NCI-H1417 (cell line): ENCODE data around the gene KIF21B.

Source experiments
- DNase-seq, 3 experiments: peaks; one replicate each; lab custom pipeline; 2025; lab: John Stamatoyannopoulos, UW

Gene KIF21B

DNA sequence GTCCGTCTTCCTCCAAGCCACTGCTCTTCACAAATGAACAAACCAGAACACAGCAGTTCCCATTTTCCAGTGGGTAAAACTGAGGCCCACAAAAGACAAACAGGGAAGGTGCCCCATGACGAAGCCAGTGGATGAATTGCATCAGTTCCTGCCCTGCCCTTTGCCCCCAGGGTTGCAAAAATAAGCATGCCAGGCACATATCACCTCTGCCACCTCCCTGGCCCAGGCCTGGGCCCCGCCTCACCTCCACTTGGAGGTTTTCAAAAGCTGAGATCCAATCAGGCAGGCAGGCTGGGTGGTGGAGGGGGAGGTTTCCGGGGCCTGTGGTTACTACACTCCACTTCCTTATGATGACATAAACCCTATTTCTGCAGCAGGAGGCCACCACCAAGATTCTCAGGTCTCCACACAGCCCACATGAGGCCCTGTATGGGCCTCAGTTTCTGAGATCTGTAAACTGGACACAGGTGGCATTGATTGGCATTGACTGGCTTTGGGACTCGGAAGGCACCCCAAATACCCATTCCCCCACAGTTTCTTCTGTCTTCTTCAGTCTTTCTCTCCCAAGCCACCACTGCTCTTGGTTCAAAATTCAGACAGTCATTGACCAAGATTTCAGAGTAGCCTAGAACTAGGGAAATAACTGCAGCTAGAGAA lies 4.1 kb downstream of the KIF21B start:
- no peak for DNase-seq

DNA sequence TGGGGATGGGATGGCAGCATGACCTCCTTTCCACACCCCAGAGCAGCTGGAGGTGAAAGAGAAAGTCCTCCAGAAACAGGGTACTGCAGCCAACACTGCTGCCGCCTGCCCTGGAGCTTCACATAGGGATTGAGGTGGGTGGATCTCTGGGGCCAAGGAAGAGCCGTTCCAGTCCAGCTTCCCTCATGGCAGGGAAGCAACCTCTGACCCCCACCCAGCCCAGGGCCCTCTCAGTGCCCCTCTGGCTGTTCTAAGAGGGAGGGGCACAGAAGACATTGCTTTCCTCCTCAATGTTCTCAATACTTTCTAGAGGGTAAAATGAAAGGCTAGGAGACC lies 5.7 kb downstream of the KIF21B start:
- DNase-seq: no peak

DNA sequence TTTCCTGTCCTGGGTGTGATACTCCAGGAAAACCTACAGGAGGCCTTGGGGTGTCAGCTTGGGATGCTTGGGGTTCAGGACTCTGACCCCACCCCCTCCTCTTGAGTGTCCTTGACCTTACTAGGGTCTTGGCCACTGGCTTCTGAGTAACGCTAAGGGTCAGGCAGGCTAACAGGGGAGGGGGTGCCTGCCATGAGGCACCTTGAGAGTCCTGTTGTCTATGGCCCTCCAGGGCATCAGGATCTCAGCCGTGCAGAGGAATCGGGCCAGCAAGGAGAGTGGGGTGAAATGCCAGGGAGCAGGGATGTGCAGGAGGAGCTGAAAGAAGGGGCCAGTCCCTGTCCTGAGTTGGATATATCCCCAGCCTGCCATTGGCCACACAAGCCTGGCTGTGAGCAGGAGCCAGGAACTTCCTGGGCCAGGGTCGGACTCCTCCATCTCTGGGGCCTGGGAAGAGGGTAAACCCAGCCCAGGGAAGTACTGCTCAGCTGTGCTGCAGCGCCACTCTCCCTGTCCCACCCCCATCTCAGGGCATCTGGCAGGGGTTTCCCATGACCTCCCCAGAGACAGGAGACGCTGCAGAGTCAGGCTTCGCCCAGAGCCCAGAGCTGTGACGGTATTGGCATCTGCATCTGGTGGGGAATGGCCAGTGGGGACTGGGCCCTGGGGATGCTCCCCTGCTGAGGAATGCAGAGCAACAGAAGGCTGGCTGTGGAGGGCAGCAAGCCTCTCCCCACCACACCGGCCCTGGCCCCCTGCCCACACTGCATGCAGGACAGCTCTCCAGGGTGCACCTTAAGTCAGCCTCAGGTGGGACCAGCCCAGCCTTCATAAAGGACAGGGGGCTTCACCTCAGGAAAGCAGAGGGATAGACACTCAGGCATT lies 6.3 kb downstream of the KIF21B start:
- no peak for DNase-seq

DNA sequence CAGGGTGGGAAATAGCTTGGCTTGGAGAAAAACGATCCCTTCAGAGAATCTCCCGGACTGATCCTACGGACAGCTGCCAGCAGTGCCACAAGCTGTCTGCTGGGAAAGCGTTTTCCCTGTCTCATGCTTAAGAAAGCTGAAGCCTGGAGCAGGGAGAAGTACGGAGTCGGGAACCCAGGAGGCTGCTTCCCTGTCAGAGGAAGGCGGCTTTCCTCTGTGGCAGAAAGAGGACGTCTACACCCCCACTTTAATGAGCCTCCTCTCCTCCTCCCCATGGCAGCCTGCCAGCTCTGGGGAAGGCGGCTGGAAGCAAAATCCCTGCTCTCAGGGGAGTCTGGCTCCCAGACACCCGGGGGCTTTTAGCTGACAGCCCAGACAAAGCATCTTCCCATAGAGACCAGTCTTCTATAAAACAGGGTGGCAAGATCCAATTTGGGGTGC lies 7.3 kb downstream of the KIF21B start:
- DNase-seq: peak; percentile 66 to 93 (median 81)

DNA sequence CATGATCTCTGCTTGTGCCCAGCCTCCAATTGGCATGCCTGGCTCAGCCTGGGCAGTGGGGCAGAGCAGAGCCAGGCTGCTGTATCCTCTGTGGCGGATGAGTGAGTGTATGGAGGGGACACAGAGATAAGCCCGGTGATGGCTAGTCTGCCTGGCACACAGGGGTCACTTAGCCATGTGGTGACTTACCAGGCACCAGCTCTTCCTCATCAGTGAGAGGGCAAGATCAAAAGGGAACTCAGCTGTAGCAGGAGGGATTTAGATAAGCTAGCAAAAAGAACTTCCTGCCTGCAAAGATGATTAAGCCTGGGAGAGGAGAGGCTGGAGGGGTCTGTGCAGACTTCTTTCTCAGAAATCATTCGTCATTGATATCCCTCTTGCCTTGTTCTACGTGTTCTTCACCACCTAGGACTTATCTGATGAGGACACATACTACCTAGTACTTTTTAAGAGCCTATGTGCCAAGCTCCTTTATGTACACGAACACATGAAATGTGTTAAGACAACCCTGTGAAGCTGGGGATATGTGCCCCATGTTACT lies 7.9 kb downstream of the KIF21B start:
- DNase-seq: no peak

DNA sequence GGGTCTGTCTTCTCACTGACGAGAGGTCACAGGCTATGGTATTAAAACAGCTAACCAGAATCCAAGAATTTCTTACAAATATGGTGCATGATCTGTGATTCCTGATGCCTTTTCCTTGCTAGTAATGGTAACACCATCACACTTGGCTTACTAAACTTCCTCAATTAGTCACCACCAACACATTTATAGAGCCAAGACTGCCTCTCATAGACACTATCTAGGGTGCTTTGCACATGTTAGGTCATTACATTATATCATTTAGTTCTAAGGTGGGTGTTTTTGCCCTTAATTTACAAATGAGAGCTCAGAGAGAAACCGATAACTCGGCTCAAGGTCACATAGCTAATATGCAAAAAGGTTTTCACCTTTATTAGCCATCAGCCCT lies 8.7 kb downstream of the KIF21B start:
- no peak for DNase-seq

DNA sequence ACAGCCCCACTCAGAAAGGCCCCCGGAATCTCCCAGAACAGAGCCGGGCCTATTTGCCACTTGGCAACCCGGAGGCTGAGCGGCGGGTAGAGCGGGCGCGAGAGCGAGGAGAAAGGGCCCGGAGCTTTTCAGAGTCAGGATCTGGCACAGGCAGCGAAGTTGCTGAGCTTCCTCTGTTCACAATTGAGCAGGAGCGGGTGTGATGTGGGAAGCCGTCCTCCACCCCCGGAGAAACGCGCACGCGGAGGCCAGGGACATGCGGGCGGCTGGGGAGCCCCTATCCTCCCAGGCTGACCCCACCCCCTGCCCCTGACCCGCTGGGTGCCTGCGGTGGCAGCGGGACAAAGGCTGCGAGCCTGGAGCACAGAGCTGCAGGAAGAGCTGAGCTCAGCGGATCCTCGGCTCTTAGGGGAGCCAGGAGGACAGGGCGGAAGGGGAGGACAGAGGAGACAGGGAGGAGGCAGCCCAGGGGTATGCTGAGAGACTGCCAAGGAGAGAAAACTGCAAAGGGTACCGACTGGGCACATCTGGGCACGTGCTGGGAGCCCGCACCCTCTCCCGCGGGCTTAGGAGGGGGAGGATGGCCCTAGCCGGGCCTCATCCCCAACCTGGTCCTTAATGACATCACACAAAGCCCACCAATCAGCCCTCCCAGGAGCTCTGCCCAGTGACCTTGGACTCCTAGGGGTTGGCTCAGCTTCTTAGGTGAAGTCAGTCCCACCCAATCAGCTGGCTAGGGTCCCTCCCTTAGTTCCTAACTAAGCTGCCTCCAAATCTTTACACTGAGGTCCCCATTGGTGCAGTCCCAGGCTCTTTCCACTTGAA lies 9.3 kb downstream of the KIF21B start:
- no peak for DNase-seq

DNA sequence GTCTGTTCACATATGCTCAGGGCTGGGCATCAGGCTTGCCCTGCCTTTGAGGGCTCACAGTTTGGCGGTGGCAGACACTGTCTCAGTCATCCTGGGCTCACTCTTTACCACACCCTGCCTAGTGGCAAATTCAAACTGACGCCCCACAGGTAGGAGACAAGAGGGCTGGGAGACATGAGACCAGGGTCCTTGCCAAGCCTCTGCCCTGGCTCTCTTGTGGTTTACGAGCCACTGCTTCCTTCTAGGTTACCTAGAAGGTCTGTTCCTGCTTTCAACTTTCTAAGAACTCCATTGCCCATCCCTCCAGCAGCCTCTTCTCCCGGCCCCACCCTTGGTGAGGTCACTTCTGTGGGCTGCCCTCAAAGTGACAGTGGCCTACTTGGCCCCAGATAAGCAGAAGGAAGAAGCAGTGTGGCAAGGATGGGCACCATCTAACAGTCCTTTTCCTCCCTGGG lies 10.5 kb downstream of the KIF21B start:
- no peak for DNase-seq

DNA sequence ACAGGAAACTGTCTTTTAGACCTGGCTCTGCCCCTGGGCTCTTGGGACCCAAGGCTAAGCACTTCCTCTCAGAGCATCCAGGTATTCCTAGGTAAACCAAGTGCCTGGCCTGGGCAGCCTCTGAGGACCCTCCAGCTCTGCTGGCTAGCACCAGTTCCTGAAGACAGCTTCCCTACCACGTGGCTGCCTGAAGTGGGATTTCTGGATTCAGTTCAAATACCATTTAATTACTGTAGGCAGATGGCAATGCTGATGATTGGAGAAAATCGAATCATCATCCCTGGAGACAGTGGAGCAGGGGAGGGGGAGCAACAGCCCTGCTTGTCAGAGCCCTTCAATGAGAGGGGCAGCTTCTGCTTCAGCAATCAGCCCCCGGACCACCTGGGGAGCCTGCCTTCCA lies 11.9 kb downstream of the KIF21B start:
- DNase-seq: peak in 2 of 3 experiments; percentile 38 to 82

DNA sequence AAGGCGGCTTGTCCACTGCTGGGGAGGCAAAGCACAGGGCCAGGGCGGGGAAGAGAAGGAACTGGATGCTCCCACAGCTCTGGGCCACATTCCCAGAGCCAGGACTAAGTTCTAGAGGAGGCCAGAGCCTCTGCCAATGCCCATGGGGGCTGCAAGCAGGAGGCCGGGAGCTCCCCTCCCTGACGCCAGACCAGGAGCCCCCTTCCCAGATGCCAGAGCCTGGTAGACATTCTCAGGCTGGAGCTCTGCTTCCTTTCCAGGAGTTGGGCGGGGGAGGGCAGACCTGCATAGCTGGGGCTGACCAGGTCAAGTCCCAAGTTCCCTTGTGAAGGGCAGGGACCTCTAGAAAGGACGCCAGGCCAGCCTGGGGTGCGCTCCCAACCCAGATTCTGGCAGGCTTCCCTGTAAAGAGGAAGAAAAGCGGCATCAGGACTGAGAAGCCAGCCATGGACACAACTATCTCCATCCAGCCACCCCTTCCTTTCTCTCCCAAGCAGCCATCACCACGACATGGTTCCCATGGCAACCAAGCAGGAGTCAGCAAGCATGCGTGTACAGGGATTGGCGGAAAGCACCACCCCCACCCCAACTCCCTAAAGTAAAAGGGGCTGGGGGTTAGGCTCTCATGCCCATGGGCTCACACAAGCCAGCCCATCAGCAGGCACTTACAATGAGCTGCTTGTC lies 13.4 kb downstream of the KIF21B start:
- peak in 2 of 3 experiments; percentile 24 to 72 for DNase-seq

DNA sequence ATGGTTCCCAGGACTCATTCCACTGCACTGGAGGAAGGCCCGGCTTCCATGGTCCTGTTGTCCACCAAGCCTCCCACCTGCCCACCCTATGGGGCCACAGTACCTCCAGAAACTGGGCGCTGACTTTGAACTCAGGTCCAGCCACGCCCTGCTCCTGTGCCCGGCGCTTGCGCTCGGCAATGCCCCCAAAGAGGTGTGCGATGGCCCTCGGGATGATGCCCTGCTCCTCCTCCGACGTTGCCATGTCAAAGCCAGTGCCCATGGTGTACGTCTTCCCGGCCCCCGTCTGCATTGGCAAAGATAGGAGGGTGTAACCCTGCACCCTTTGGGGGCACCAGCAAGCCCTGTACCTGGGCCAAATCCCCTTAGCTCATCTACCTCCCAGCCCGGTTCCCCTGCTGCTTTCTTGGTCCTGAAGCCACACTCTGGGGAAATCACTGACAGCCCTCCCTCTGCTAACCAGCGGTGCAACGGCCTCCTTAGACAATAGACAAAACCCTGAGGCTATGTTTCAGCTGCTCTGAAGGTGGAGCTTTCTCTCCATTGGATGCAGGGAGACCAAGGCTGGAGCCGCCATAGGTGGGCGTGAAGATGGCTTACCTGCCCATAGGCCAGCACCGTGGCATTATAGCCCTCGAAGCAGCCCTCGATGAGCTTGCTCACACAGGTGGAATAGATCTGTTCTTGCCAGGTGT lies 14.7 kb downstream of the KIF21B start:
- DNase-seq: peak in 2 of 3 experiments; percentile 60 to 88

DNA sequence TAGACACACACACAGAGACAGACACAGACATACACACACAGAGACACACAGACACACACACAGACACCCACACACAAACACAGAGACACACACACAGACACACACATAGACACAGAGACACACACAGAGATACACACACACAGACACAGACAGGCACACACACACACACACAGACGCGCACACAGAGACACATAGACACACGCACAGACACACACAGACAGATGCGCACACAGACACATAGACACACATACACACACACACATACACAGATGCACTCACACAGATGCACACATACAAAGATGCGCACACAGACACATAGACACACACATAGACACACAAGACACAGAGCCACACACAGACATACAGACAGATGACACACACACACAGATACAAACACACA lies 16.0 kb downstream of the KIF21B start:
- no peak for DNase-seq

DNA sequence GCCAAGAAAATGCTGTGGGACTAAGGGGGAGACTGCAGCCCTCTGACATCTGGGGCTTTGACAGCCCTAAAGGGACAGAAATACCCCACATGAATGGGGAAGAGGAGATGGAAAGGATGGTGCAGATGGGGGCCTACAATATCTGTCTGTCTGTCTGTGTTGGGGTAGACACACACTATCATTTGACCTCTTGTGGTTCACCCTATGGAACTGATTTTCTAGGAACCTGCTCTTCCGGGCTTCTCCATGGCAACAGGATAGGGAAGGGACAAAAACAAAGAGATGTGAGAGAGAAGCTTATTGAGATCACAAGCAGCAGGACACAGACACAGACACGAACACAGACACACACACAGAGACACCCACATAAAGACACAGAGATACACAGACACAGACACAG lies 17.1 kb downstream of the KIF21B start:
- peak in 1 of 3 experiments; percentile 51 for DNase-seq

DNA sequence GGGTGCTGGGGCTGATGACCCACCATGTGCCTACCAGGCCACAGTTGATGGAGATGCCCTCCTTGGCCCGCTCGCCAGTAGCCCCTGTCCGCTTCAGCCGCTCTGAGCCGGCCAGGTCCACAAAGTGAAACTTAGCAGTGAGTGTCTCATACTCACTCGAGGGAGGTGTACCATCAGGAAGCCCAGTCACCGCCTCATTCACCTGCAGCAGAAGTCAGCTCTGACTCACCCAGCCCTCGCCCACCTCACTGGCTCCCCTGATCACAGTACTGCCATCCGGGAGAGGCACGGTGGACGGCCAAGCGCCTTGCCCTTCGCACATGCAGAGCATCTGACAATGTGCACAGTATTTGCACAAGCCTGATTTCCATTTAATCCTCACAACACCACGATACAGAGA lies 18.8 kb downstream of the KIF21B start:
- no peak for DNase-seq

DNA sequence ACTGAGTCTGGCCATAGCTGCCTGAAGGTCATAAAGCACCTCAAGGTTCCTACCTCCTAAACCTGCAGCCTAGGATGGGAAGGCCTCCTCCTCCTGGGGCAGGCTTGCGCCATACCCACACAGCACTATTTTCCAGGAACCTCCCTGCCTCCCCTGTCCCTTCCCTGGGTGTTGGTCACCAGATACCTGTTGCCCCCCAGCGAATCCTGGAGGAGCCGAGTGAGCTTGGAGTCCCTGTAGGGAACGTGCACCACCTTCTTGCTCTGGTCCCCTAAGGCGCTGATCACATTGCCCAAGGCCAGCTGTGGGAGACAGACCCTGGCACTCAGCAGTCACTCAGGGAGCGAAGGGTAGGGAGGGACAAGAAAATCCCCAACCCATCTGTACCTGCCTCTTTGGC lies 19.4 kb downstream of the KIF21B start:
- no peak for DNase-seq

DNA sequence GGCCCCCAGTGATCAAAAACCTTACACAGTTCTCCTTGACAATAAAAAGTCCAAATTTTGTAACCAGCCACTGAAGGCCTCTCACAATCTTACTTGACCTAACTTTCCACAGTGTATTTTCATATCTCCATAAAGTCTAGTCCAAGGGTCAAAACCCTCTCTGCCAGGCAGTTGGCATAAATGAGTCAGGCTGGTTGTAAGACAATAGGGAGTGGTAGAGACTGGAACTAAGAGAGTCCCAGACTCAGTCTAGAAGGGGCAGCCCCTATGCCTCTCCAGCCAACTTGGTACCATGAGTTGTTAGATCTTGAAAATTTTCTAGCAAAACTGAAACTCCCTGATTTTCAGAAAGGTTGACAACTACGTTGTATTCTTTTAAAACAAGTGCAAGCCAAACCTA lies 21.0 kb downstream of the KIF21B start:
- DNase-seq: no peak

DNA sequence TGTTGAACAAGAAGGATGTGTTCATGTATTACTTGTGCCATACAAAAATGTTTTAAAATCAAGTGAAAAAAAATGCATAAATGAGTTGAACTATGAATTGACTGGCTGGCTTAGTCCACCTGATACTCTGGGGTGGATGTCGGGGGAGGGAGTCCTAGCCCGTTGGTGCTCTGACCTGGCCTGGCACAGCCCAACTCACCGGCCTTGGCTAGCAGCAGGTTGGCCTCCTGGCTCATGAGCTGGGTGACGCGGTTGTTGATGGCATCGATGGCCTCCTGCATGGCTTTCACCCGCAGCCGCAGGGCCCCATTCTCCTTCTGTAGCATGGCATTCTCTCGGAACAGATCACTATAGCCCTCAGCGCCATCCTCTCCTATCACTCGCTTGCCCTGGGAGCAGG lies 21.6 kb downstream of the KIF21B start:
- DNase-seq: no peak

DNA sequence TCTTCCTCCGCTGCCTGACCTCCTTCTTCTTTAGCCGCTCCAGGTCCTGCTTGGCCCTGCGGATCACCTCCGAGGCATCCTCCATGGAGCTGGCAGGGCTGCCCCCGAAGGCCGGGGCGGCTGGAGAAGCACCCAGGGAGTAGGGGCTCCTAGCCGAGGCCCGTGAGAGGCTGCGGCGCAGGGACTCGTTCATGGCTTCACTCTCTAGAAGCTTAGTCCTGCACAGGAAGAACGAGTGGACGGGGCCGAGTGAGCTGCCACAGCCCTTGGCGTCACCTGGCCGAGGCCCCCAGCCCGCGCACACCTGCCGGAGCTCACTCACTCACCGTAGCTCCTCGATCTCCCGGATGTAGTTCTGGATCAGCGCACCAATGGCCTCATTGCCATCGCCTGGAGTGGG lies 23.1 kb downstream of the KIF21B start:
- no peak for DNase-seq

DNA sequence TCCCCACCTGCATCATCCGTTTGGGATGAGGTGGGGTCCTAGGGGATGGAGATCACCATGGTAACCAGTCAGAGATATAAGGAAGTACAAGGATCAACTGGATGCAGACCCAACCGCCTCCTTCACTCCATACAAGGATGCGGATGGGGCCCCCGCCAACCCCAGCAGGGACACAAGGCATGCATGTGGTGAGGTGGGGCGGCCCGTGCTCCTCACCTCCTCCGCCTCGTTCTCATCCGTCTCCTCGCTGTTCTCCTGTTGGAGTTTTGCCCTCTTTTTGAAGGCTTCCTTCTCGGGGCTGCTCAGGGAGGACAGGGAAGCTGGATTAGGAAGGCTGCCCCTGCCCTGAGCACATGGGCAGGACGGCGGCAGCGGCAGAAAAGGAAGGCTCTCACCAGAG lies 23.8 kb downstream of the KIF21B start:
- no peak for DNase-seq

DNA sequence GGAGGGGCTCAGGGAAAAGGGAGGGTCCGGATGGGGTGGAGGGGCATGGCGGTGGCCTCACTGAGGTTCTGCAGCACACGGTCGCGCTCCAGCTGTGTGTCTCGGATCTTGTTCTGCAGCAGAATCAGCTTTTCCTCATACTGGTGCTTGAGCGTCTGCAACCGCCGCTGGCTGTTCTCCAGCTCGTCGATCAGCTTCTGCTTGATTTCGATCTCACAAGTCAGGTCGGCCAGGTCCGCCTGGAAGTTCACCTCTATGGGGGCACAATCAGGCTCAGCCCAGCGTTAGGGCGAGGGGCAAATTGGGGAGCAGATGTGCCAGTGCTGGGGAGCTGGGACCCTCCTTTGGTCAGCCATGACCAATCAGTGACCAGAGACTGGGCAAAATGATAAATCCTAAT lies 25.2 kb downstream of the KIF21B start:
- no peak for DNase-seq
